ENCODE measurements around the gene CALCB.

GRCh38 chr11:15073361-15074205 is at the start of gene CALCB:
- TF ChIP-seq, protein P1, sequence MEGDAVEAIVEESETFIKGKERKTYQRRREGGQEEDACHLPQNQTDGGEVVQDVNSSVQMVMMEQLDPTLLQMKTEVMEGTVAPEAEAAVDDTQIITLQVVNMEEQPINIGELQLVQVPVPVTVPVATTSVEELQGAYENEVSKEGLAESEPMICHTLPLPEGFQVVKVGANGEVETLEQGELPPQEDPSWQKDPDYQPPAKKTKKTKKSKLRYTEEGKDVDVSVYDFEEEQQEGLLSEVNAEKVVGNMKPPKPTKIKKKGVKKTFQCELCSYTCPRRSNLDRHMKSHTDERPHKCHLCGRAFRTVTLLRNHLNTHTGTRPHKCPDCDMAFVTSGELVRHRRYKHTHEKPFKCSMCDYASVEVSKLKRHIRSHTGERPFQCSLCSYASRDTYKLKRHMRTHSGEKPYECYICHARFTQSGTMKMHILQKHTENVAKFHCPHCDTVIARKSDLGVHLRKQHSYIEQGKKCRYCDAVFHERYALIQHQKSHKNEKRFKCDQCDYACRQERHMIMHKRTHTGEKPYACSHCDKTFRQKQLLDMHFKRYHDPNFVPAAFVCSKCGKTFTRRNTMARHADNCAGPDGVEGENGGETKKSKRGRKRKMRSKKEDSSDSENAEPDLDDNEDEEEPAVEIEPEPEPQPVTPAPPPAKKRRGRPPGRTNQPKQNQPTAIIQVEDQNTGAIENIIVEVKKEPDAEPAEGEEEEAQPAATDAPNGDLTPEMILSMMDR (IDR thresholded peaks at IDR 0.05) = no peak
- TF ChIP-seq POLR2AphosphoS5 (IDR thresholded peaks at IDR 0.05) (no peak), POLR2A (IDR thresholded peaks at IDR 0.05) (no peak)

All from upper lobe of left lung (tissue), 4 donors.